HG03196 (cell line): ENCODE data around the gene SIRT3.
"Not testable (repeated sequence)": the region's sequence is repeated elsewhere in the genome, so short reads cannot be mapped to it uniquely, and the experiment has no call there.

Experiments used
- ATAC-seq: cut with Tn5 transposase; IDR thresholded peaks from one replicate; pipeline ENCODE4 v1.9.1; 2021; ENCODE audit not compliant: unreplicated experiment

Gene SIRT3

DNA sequence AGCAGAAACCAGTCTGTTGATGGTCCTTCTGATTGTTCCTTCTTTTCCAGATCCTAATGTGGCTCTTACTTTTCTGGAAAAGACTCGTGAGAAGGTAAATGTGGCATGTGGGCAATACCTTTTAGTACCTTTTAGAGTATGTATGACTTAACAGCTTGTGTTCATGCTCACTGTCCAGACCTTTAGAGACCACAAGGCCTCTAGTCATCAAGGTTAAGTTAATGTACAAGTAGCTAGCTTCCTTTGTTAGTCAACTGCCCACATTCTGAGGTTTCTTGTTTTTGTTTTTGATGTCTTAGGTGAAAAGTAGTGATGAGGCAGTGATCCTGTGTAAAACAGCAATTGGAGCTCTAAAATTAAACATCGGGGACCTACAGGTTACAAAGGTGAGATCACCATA, 8.2 kb upstream of the SIRT3 start:
- ATAC-seq = no peak

- ATAC-seq = no peak
These were observed 5.5 kb upstream of the SIRT3 start for GRCh38 chr11:241634-242033.

DNA sequence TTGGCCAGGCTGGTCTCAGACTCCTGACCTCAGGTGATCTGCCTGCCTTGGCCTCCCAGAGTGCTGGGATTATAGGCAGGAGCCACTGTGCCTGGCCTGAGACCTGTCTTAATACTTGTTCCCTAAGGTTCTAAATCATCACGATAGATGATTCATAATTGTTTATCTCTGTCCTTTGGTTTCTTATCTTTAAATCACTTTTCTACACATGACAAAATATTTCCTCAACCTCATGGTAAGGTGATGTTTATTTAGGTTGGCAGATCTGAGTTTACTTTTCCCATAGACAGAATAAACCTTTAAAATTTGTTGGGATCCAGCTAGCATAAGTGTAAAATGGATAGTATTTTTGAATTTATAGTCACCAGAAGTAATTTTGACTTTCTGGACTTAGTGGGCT, 4.2 kb upstream of the SIRT3 start:
- no peak for ATAC-seq

- ATAC-seq = not testable (repeated sequence)
These were observed 2.2 kb upstream of the SIRT3 start for GRCh38 chr11:238346-238745.

GRCh38 chr11:236774-237767, 929 bp upstream of the SIRT3 start, which contains the start of gene PSMD13:
Gene PSMD13 (plus strand): TSS chr11:236976. CDS start chr11:237050, 74 bp downstream.
- peak; percentile 84 for ATAC-seq

GRCh38 chr11:235609-235996, 539 bp downstream of the SIRT3 start:
- no peak for ATAC-seq

GRCh38 chr11:235180-235579, 962 bp downstream of the SIRT3 start:
- no peak for ATAC-seq

- no peak for ATAC-seq
These were observed 3.2 kb downstream of the SIRT3 start for GRCh38 chr11:232783-233565.

DNA sequence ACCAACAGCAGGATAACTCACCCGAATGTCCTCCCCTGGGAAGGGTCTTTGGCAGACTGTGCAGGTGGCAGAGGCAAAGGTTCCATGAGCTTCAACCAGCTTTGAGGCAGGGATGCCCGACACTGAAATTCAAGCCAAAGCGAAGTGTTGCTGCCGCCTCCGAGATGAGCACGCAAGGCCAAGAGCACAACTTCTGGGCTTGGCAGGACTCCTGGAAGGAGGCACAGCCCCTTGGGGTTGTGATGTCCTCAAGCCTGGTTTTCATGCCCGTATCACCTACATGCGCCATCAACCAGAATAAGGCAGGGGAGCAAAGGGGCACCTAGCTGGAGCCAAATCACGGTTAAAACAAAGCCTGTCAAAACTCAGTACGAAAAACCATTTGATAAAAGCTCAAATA, 5.7 kb downstream of the SIRT3 start:
- ATAC-seq = no peak

- ATAC-seq = no peak
These were observed 8.2 kb downstream of the SIRT3 start for GRCh38 chr11:227824-228379.

- no peak for ATAC-seq
These were observed 10.2 kb downstream of the SIRT3 start for GRCh38 chr11:225734-226453.

GRCh38 chr11:224424-224823, 11.7 kb downstream of the SIRT3 start:
- no peak for ATAC-seq

DNA sequence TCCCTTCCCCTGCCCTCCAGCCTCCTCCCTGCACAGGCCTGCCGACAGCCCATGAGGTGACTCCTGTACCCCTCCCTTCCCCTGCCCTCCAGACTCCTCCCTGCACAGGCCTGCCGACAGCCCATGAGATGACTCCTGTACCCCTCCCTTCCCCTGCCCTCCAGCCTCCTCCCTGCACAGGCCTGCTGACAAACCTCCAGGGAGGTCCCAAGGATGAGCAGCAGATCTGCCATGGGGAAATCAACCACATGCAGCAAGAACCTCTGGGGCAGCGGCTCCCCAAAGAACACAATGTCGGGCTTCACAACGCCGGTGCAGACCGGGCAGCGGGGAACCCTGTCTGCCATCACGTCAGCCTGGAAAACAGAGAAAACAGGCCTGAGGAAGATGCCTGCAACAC, 12.3 kb downstream of the SIRT3 start:
- no peak for ATAC-seq

DNA sequence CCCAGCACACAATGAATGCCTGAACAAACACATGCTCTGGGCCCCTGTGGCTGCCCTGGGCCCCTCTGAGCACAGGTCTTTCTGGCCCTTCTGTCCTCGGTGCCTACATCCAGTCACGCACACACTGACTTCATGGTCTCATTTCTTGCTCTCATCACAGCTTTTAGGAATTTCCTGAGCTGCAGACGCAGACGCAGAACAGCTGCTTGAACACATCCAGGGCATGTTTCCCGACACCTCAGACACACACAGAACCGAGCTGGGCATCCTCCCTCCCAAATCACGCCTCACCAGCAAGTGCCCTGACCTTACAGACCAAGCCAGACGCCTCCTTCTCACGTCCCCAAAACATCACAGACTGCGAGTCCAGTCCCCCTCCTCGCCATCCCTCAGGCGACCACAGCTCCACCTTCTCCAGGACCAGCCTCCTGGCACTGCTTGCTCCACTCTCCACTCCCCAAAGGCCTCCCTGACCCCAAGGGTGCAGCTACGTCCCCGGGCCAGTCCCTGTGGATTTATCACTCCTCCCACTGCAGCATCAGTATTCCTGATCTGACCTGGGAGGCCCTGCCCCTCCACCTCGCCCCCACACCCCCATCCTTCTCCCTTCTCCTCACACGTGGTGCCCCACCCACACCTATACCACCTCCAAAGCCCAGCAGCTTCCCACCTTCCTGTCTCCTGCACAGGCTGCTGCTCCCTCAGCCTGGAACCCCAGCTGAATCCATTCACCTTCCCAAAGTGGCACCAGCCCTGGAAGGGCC, 12.9 kb downstream of the SIRT3 start:
- no peak for ATAC-seq

GRCh38 chr11:221998-222789, 13.9 kb downstream of the SIRT3 start:
- ATAC-seq = no peak

DNA sequence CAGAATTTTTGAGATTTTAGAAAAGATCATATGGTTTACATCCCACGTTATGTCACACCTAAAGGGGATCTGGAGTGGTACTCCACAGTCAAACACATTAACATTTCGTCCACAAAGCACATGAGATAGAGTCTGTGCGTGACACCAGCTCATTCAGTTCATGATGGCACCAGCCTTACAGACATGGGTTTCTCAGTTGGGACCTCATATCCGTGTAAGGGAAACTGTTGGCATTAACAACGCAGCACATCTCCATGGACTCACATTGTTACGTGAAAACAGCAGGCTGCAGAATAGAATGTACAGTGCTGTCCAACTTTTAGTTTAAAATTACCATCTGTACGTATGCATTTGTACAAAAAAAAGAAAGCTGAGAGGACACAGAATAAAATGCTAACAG, 14.6 kb downstream of the SIRT3 start:
- no peak for ATAC-seq

GRCh38 chr11:220641-221215, 15.4 kb downstream of the SIRT3 start:
- ATAC-seq = not testable (repeated sequence)

GRCh38 chr11:218815-219593, 17.1 kb downstream of the SIRT3 start:
- no peak for ATAC-seq
